Midbrain (tissue), 1 donor: ENCODE measurements around the gene EPHA2.
"Not testable (repeated sequence)": the region's sequence is repeated elsewhere in the genome, so short reads cannot be mapped to it uniquely, and the experiment has no call there.

Source experiments
- DNase-seq: peaks from one replicate; lab custom pipeline; 2025; lab: John Stamatoyannopoulos, UW

Gene EPHA2

GRCh38 chr1:16119926-16120325 lies 35.9 kb downstream of the EPHA2 start:
- no peak for DNase-seq

GRCh38 chr1:16119504-16119903 lies 36.4 kb downstream of the EPHA2 start:
- no peak for DNase-seq

- no peak for DNase-seq
These were observed 37.2 kb downstream of the EPHA2 start for GRCh38 chr1:16118706-16119105.

- no peak for DNase-seq
These were observed 37.9 kb downstream of the EPHA2 start for GRCh38 chr1:16117936-16118335.

- DNase-seq, result no peak
These were observed 38.5 kb downstream of the EPHA2 start for GRCh38 chr1:16117369-16117768.

GRCh38 chr1:16116625-16117024 lies 39.2 kb downstream of the EPHA2 start:
- DNase-seq, result no peak

- no peak for DNase-seq
These were observed 39.9 kb downstream of the EPHA2 start for GRCh38 chr1:16116002-16116401.

GRCh38 chr1:16115468-16115983 lies 40.3 kb downstream of the EPHA2 start:
- no peak for DNase-seq

GRCh38 chr1:16114527-16115467 lies 41.1 kb downstream of the EPHA2 start:
- DNase-seq, result no peak

GRCh38 chr1:16112596-16113555 lies 43.0 kb downstream of the EPHA2 start:
- DNase-seq, result no peak

GRCh38 chr1:16111771-16112595 lies 43.9 kb downstream of the EPHA2 start:
- no peak for DNase-seq

- DNase-seq, result no peak
These were observed 45.0 kb downstream of the EPHA2 start for GRCh38 chr1:16110884-16111283.

- DNase-seq, result no peak
These were observed 45.4 kb downstream of the EPHA2 start for GRCh38 chr1:16110456-16110855.

GRCh38 chr1:16109571-16109970 lies 46.3 kb downstream of the EPHA2 start:
- DNase-seq, result no peak

- DNase-seq, result not testable (repeated sequence)
These were observed 48.8 kb downstream of the EPHA2 start for GRCh38 chr1:16107039-16107438.

GRCh38 chr1:16101623-16102022 lies 54.2 kb downstream of the EPHA2 start:
- no peak for DNase-seq

GRCh38 chr1:16099412-16099811 lies 56.5 kb downstream of the EPHA2 start:
- no peak for DNase-seq

GRCh38 chr1:16095447-16095846 lies 60.4 kb downstream of the EPHA2 start:
- no peak for DNase-seq

GRCh38 chr1:16094453-16095158 lies 61.3 kb downstream of the EPHA2 start:
- no peak for DNase-seq

GRCh38 chr1:16093611-16094010 lies 62.3 kb downstream of the EPHA2 start:
- DNase-seq, result no peak
